Smooth muscle cell of the brain vasculature (primary cell): Measurements from ENCODE around the gene SLC25A25.
"Not testable (repeated sequence)": the region's sequence is repeated elsewhere in the genome, so short reads cannot be mapped to it uniquely, and the experiment has no call there.

Experiments used
- DNase-seq: peaks from one replicate; pipeline ENCODE4 v3.0.0-alpha.2; 2012; ENCODE audit warnings: low read depth, low spot score

SLC25A25 gene

GRCh38 chr9:128124873-128125579 is 57.0 kb downstream of the SLC25A25 start:
- peak; percentile 23 for DNase-seq

GRCh38 chr9:128125580-128126354 is 57.7 kb downstream of the SLC25A25 start:
- DNase-seq, result no peak

- DNase-seq, result peak; percentile 46
Observed at GRCh38 chr9:128127568-128127989, 59.5 kb downstream of the SLC25A25 start, which contains the start of gene PTGES2. Gene PTGES2 (minus strand): TSS chr9:128127729. CDS start chr9:128127717, 12 bp downstream.

- peak; percentile 78 for DNase-seq
Observed at GRCh38 chr9:128127990-128128835, 60.2 kb downstream of the SLC25A25 start.

GRCh38 chr9:128128836-128129590 is 61.0 kb downstream of the SLC25A25 start:
- DNase-seq, result no peak

- not testable (repeated sequence) for DNase-seq
Observed at GRCh38 chr9:128129976-128130590, 62.1 kb downstream of the SLC25A25 start.

- DNase-seq, result not testable (repeated sequence)
Observed at GRCh38 chr9:128130651-128131050, 62.6 kb downstream of the SLC25A25 start.

- not testable (repeated sequence) for DNase-seq
Observed at GRCh38 chr9:128131346-128131745, 63.3 kb downstream of the SLC25A25 start.

- DNase-seq, result not testable (repeated sequence)
Observed at GRCh38 chr9:128132139-128132538, 64.1 kb downstream of the SLC25A25 start.

GRCh38 chr9:128135561-128135960 is 67.5 kb downstream of the SLC25A25 start:
- DNase-seq, result not testable (repeated sequence)

- no peak for DNase-seq
Observed at GRCh38 chr9:128136816-128137793, 69.1 kb downstream of the SLC25A25 start.

GRCh38 chr9:128138001-128138400 is 70.0 kb downstream of the SLC25A25 start:
- no peak for DNase-seq

- no peak for DNase-seq
Observed at GRCh38 chr9:128139621-128140020, 71.6 kb downstream of the SLC25A25 start.

- DNase-seq, result no peak
Observed at GRCh38 chr9:128141604-128142003, 73.6 kb downstream of the SLC25A25 start.

- DNase-seq, result no peak
Observed at GRCh38 chr9:128142061-128142460, 74.0 kb downstream of the SLC25A25 start.

- DNase-seq, result no peak
Observed at GRCh38 chr9:128142596-128142995, 74.6 kb downstream of the SLC25A25 start.

- no peak for DNase-seq
Observed at GRCh38 chr9:128143525-128144238, 75.7 kb downstream of the SLC25A25 start.

GRCh38 chr9:128144239-128145181 is 76.5 kb downstream of the SLC25A25 start:
- DNase-seq, result no peak
